HL-60/S4 treated with phorbol 12-myristate 13-acetate at 8.2 ng/mL for 4 days and 3 days (cell line): ENCODE data around the gene RNF181.
"Not testable (repeated sequence)": the region's sequence is repeated elsewhere in the genome, so short reads cannot be mapped to it uniquely, and the experiment has no call there.

Experiments used
- in situ Hi-C: fragments of 300-500 bp; cut with MboI; formaldehyde crosslinking; loops from 2 replicates; pipeline ENCODE4 v1.15.0; 2022; ENCODE audit warnings: low sequenced_read_pairs

Gene RNF181

DNA sequence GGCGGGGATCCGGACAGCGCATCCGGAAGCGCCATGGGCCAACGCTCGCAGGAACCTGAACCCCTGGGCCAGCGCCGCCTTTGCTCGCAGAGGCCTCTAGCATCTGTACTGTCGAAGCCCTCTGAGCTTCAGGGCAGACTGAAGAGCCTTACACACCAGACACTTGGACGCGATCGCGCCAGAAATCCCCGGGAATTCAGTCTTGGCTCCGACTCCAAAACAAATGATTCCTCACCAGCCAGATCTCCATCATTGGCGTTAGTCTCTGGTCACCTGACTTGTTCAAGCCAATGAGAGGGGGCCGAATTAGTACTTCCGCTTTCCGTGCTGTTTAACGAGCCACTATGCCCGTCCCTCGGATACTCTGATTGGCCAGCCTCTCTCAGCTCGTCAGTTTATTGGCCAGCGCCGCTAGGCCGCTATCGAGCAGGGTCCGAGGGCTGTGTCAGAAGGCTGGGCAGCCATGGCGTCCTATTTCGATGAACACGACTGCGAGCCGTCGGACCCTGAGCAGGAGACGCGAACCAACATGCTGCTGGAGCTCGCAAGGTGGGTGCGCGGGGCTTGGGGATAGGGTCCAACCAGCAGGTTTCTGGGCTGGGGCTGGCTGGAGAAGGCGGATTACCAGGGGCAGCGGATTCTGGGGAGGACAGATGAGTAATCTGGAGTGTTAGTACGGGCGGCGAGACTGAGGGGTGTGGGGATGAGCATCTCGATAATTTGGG is at the start of gene RNF181:
TSS of gene RNF181 (plus strand) at position 445 of the 725 bp plus-strand sequence. CDS start at position 464, 19 bp downstream.
- in situ Hi-C loops: no loop called here

- in situ Hi-C loops: no loop called here
These were observed 49.7 kb upstream of the RNF181 start for GRCh38 chr2:85545780-85546240.

- in situ Hi-C loops: no loop called here
These were observed 48.3 kb upstream of the RNF181 start for GRCh38 chr2:85547089-85547858.

- in situ Hi-C loops: no loop called here
These were observed 47.5 kb upstream of the RNF181 start for GRCh38 chr2:85547859-85548607.

DNA sequence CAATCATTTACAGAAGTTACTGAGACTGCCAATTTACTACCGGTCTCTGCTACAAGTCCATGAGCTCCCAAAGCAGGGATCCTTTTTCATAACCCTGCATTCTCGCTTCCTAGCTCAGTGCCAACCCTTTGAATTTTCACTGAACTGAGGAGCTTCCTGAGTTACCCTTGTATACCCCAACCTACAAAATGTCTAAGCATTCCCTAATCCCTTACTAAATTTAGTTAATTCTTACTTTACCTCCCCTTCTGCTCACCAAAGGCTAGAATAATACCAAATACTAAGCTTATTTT is 47.0 kb upstream of the RNF181 start:
- in situ Hi-C loops: no loop called here

- in situ Hi-C loops: no loop called here
These were observed 46.5 kb upstream of the RNF181 start for GRCh38 chr2:85549095-85549494.

- in situ Hi-C loops: loop anchor here (10.0 kb wide), 1 partner anchor 135 kb away; the partner anchor contains the start of genes CAPG and SH2D6
These were observed 45.7 kb upstream of the RNF181 start for GRCh38 chr2:85549826-85550225.

GRCh38 chr2:85550486-85550885 is 45.1 kb upstream of the RNF181 start:
- in situ Hi-C loops: loop anchor here (10.0 kb wide), 1 partner anchor 136 kb away; the partner anchor contains the start of genes CAPG and SH2D6

GRCh38 chr2:85551698-85552678 is 43.6 kb upstream of the RNF181 start:
- in situ Hi-C loops: loop anchor here (10.0 kb wide), 1 partner anchor 137 kb away; the partner anchor contains the start of genes CAPG and SH2D6

DNA sequence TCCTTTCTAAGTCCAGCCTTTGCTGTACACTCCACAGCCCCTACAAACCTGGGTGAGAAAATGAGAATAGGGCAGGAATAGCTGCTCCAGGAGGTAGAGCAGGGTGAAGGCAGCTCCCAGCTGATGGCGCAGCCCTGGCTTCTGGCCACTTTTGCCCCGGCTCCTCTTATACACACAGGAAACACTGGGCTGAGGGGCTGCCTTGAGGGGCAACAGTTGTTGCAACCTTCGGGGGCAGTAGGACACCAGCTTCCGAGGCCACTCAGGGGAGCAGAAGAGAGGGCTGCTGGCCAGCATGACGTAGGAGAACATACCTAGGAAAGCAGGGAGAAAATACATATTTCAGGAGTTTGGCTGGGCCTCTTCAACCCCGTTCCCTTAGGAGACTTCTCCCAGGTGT is 42.4 kb upstream of the RNF181 start:
- in situ Hi-C loops: loop anchor here (10.0 kb wide), 1 partner anchor 138 kb away; the partner anchor contains the start of genes CAPG and SH2D6

- in situ Hi-C loops: loop anchor here (10.0 kb wide), 1 partner anchor 140 kb away; the partner anchor contains the start of genes CAPG and SH2D6
These were observed 40.4 kb upstream of the RNF181 start for GRCh38 chr2:85554980-85555612.

DNA sequence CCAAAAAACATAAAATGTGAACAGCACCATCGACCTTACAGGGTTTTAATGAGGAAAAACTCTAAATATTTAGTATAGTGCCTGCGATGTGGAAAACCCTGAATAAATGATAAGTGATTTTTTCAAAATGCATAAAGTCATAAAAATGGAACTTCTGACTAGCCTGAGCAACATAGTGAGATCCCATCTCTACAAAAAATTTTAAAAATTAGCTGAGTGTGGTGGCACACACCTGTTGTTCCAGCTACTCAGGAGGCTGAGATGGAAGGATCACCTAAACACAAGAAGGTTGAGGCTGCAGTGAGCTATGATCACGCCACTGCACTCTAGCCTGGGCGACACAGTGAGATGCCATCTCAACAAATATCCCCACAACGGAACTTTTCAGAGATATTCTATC is 38.4 kb upstream of the RNF181 start:
- in situ Hi-C loops: loop anchor here (10.0 kb wide), 1 partner anchor 142 kb away; the partner anchor contains the start of genes CAPG and SH2D6

DNA sequence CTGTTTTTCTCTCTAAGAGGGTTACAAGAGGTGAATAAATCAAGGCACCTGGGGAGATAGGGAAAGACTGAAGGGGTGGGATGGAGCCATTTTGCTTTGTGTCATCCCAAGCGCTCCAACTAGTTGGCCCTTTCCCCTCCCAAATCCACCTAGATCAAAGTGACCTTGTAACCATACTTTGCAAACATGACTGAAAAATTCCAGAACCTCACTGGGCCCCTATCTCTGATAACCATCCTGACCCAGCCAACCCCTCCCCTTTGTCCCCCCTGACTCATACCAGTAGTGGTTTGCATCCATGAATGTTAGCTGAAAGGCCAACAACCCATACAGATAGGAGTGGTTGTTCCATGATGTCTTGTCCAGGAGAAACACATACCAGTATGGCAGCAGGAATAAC is 37.4 kb upstream of the RNF181 start:
- in situ Hi-C loops: loop anchor here (10.0 kb wide), 1 partner anchor 143 kb away; the partner anchor contains the start of genes CAPG and SH2D6

DNA sequence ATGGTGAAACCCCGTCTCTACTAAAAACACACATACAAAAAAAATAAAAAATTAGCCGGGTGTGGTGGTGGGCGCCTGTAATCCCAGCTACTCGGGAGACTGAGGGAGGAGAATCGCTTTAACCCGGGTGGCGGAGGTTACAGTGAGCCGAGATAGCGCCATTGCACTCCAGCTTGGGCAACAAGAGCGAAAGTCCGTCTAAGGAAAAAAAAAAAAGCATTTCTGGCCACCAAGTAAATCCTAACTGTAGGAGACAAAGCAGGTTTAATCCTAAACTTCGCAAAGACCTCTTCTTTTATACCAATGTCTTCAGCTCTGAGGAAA is 35.2 kb upstream of the RNF181 start:
- in situ Hi-C loops: not testable (repeated sequence)

GRCh38 chr2:85560812-85561279 is 34.7 kb upstream of the RNF181 start:
- in situ Hi-C loops: no loop called here

DNA sequence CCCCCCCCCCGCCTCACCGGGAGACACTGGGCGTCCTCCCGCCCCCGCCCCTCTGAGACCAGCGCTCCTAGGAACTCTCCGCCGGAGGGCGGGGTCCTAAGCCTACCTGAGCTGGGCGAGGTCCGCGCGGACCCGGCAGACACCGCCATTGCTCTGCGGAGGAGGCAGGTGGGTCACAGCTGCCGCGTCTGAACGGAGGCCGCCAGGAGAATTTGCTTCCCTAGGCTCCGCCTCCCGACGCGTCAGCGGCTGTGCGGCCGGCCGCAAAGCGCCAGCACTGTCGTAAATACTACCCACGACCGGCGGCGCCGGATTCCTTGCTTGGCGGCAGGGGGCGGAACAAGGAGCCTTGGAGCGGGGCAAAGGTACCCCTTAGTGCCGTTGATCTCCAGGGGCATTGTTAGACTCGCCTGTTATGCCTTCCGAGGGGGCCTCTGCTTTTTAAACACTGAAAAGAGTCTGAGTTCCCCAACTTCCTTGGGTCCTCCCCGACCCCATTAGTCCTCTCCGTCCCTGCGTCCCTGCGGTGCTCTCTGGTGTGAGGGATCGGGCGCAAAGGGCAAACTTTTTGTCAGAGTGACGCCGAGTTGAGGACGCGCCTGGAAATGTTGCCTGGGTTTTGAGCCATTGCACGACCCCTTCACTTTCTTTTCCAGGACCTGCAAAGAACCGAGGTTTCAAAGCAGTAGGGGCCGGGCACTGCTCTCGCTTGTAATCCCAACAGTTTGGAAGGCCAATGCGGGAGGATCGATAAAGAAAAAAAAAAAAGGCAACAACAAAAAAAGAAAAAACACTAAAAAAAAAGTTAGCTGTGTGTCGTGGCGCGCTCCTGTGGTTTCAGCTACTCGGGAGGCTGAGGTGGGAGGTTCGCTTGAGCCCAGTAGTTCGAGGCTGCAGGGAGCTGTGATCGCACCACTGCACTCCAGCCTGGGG is 34.0 kb upstream of the RNF181 start, which contains the start of gene GGCX:
TSS of gene GGCX (minus strand) at position 214 of the 933 bp plus-strand sequence. CDS start at position 149, 65 bp downstream.
- in situ Hi-C loops: no loop called here

DNA sequence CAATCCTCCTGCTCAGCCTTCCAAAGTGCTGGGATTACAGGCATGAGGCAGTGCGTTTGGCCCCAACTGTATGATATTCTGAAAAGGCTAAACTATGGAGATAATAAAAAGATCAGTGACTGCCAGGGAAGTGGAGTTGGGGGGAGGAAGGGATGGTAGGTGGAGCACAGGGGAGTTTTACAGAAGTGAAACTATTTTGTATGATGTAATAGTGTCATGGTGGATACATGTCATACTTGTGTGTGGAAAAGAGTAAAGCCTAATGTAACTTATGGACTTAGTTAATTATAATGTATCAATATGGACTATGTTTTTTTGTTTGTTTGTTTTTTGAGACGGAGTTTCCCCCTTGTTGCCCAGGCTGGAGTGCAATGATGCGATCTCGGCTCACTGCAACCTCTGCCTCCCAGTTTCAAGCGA is 31.4 kb upstream of the RNF181 start:
- in situ Hi-C loops: no loop called here

DNA sequence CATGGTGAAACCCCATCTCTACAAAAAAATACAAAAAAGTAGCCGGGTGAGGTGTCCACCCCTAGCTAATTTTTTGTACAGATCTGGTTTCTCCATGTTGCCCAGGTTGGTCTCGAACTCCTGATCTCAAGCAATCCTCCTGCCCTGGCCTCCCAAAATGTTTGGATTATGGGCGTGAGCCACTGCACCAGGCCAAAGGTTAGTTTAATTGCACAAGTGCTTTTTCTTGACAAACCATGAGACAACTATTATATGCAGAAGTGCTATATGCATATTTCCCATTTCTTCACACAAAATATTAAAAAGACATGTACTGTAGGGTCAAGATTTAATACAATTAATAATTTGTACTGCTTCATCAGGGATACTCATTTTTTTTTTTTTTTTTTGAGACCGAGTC is 29.3 kb upstream of the RNF181 start:
- in situ Hi-C loops: no loop called here
